Left ventricle myocardium inferior (tissue), 1 donor: ENCODE measurements around the gene ELMO2. TPM values are rescaled to one million over a fixed set of nuclear protein-coding genes. Genes with fewer than 3 reads are reported as not detected.

Experiments
- DNase-seq: peaks from one replicate; pipeline ENCODE4 v3.0.0-alpha.2; 2020
- H3K27ac ChIP-seq: fragments of 200-600 bp; replicated peaks from 2 replicates; pipeline ENCODE4 v1.8.0; 2021
- H3K27me3 ChIP-seq: fragments of 200-600 bp; 2 replicates; pipeline ENCODE4 v1.8.0; 2021; ENCODE audit warnings: low read depth
- H3K36me3 ChIP-seq: fragments of 200-600 bp; 2 replicates; pipeline ENCODE4 v1.8.0; 2021
- H3K4me1 ChIP-seq: fragments of 200-600 bp; 2 replicates; pipeline ENCODE4 v1.8.0; 2021
- H3K4me3 ChIP-seq: fragments of 200-600 bp; 2 replicates; pipeline ENCODE4 v1.8.0; 2021; ENCODE audit warnings: mild to moderate bottlenecking, moderate library complexity
- H3K9me3 ChIP-seq: fragments of 200-600 bp; replicated peaks from 2 replicates; pipeline ENCODE4 v1.8.0; 2021
- intact Hi-C: fragments of 100-400 bp; cut with micrococcal nuclease; formaldehyde crosslinking; loops from one replicate; pipeline ENCODE4 v1.11.0; 2022
- total RNA-seq: library from RNA; stranded (reverse); fragmentation: NEBNext Ultra II Directional; extraction: Animal tissue kit (Norgen Biotek cat#: 25700); gene quantifications from one replicate; pipeline ENCODE4 v1.2.1, GENCODE V29; 2021
- TF ChIP-seq, protein P1 (sequence below): fragments of 200-600 bp; IDR thresholded peaks from 2 replicates; pipeline ENCODE4 v1.8.0; 2021; ENCODE audit warnings: antibody characterized with exemption, mild to moderate bottlenecking, borderline replicate concordance
- donor health status: DM: no; HTN: yes; CAD: no; lungs with severe emphysema.

Gene ELMO2
- total RNA-seq, 1 donor from 2014 or later = 28.5 TPM

DNA sequence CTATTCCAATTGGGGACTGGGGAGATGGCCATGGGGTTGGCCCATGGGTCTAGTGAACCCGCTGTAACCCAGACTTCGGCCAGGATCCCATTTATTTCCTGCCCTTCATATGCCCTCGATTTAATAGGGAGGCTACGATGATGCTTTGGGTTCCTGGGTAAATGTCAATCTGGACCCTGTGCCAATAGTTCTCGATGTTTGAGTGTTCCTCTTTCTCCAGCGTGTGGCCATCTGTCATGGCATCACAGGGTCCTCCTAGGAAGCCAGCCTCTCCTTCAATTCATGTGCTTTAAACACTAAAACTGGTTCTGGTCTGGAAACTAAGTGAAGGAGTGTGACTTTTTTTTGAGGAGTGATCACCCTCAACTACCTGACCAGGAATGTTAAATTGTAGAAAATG lies 28.7 kb upstream of the ELMO2 start:
- Histone ChIP-seq H3K4me1 (no peaks in the 10 kb centered on the region), H3K27me3 (peaks cover 80% of the 10 kb centered on the region), H3K27ac (no peak overlapping the region), H3K9me3 (no peaks in the 10 kb centered on the region), H3K4me3 (no peak overlapping the region), H3K36me3 (no peaks in the 10 kb centered on the region)
- no peak for DNase-seq
- TF ChIP-seq, protein P1, sequence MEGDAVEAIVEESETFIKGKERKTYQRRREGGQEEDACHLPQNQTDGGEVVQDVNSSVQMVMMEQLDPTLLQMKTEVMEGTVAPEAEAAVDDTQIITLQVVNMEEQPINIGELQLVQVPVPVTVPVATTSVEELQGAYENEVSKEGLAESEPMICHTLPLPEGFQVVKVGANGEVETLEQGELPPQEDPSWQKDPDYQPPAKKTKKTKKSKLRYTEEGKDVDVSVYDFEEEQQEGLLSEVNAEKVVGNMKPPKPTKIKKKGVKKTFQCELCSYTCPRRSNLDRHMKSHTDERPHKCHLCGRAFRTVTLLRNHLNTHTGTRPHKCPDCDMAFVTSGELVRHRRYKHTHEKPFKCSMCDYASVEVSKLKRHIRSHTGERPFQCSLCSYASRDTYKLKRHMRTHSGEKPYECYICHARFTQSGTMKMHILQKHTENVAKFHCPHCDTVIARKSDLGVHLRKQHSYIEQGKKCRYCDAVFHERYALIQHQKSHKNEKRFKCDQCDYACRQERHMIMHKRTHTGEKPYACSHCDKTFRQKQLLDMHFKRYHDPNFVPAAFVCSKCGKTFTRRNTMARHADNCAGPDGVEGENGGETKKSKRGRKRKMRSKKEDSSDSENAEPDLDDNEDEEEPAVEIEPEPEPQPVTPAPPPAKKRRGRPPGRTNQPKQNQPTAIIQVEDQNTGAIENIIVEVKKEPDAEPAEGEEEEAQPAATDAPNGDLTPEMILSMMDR = no peak
- intact Hi-C loops = no loop called here

GRCh38 chr20:46434597-46434996 lies 28.2 kb upstream of the ELMO2 start:
- intact Hi-C loops = no loop called here
- Histone ChIP-seq H3K4me3 (no peak overlapping the region), H3K9me3 (no peaks in the 10 kb centered on the region), H3K36me3 (no peaks in the 10 kb centered on the region), H3K4me1 (no peaks in the 10 kb centered on the region), H3K27me3 (peaks cover 84% of the 10 kb centered on the region), H3K27ac (no peak overlapping the region)
- TF ChIP-seq, protein P1 = no peak
- DNase-seq = no peak

GRCh38 chr20:46433051-46433450 lies 26.6 kb upstream of the ELMO2 start:
- H3K4me3 ChIP-seq = no peak overlapping the region
- H3K4me1 ChIP-seq = no peaks in the 10 kb centered on the region
- no peaks in the 10 kb centered on the region for H3K9me3 ChIP-seq
- H3K27ac ChIP-seq = no peak overlapping the region
- TF ChIP-seq, protein P1 = no peak
- DNase-seq = no peak
- intact Hi-C loops = no loop called here
- peaks cover 92% of the 10 kb centered on the region for H3K27me3 ChIP-seq
- no peaks in the 10 kb centered on the region for H3K36me3 ChIP-seq

DNA sequence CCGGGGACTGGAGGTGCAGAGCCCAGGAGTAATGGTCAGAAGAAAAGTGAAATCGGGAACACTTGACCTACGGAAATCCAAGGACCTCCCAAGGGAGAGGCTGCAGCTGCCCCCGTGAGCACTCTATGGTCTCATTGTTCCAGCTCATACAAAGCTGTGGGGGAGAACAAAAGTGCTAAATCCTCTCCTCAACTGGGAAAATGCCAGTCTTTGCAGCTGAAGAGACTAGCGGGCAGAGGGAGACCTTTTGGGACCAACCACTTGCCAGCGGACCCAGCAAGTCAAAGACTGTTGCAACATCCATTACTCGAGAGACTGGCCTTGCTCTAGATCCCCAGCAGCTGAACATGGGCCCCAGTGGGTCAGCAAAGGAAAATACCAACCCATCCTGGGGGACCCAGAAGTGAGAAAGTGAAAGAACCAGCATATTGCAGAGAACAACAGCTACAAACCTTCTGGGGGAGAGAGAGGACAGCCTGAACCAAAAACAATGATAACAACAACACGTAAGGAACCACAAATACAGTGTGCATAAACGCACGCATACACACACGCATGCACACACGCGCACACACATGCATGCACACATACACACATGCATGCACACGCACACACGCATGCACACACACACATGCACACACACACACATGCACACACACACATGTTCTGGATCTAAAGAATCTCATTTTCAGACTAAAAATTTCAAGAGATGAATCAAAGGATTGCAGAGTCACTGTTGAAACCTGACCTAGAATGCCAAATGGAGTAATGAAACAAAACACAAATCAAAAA lies 24.7 kb upstream of the ELMO2 start:
- DNase-seq = no peak
- TF ChIP-seq, protein P1 = no peak
- intact Hi-C loops = no loop called here
- Histone ChIP-seq H3K4me3 (no peak overlapping the region), H3K36me3 (no peaks in the 10 kb centered on the region), H3K4me1 (no peaks in the 10 kb centered on the region), H3K27me3 (peaks cover 99% of the 10 kb centered on the region), H3K27ac (no peak overlapping the region), H3K9me3 (no peaks in the 10 kb centered on the region)

DNA sequence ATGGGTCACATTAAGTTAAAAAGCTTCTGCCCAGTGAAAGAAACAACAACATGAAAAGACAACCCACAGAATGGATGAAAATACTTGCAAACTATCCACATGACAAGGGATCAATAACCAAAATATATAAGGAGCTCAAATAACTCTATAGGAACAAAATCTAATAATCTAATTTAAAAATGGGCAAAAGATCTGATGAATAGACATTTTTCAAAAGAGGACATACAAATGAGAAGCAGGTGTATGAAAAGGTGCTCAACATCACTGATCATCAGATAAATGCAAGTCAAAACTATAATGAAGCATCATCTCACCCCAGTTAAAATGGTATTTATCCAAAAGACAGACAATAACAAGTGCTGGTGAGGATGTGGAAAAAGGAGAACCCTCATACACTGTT lies 21.0 kb upstream of the ELMO2 start:
- peaks cover 99% of the 10 kb centered on the region for H3K27me3 ChIP-seq

More for the DNA sequence above, 21.0 kb upstream of the ELMO2 start:
- H3K4me1 ChIP-seq = no peaks in the 10 kb centered on the region
- H3K27ac ChIP-seq = no peak overlapping the region
- TF ChIP-seq, protein P1 = no peak
- no peaks in the 10 kb centered on the region for H3K9me3 ChIP-seq
- H3K36me3 ChIP-seq = no peaks in the 10 kb centered on the region
- intact Hi-C loops = no loop called here
- H3K4me3 ChIP-seq = no peak overlapping the region
- no peak for DNase-seq
